Fibroblast of peridontal ligament (primary cell): ENCODE results near the gene KRT39.

Source experiments
- DNase-seq: peaks from one replicate; pipeline ENCODE4 v3.0.0-alpha.2; 2010; ENCODE audit errors: extremely low read depth

Gene KRT39

GRCh38 chr17:40980596-40980995 is 13.8 kb upstream of the KRT39 start:
- no peak for DNase-seq

DNA sequence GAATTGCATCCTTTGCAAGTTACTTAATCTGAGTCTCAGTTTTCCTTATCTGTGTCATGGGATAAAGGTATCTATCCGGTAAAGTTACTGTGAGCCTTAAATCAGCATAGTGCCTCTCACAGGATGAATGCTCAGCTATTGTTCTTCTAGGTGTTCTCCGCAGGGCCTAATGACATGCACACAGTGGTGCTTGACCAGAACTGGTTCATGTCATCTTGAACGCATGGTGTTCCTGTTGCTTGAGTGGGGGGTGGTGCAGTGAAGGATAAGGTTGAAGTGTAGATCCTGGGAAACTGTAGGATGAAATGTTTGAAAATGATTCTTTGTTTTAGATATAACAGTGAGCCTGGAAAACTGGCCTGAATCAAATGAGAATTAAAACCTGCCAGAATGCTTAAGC is 13.4 kb upstream of the KRT39 start:
- no peak for DNase-seq

DNA sequence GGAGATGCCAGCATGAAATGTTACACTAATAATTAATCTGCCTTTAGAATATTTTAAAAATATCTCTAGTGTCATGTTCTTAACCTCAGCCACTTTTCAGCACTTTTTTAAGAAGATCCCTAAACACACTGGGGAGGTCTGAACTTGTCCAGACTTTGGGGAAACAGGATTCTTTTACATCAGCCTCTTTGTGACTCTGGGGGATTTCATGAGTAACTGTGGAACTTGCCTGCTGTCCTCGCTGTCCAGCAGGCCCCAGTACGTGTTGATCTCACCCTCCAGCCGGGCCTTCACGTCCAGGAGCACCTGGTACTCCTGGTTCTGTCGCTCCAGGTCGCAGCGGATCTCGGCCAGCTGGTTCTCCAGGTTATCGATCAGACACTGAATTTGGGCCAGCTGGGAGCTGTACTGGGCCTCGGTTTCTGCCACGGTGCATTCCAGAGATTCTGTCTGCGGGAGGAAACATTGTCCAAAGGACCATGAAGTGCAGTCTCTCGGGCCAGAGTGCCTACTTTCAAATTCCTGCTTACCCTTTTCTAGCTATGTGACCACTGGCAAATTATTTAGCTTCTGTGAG is 11.9 kb upstream of the KRT39 start:
- DNase-seq: no peak

- no peak for DNase-seq
Observed at GRCh38 chr17:40975516-40975915, 8.8 kb upstream of the KRT39 start.

GRCh38 chr17:40974366-40974765 is 7.6 kb upstream of the KRT39 start:
- DNase-seq: no peak

DNA sequence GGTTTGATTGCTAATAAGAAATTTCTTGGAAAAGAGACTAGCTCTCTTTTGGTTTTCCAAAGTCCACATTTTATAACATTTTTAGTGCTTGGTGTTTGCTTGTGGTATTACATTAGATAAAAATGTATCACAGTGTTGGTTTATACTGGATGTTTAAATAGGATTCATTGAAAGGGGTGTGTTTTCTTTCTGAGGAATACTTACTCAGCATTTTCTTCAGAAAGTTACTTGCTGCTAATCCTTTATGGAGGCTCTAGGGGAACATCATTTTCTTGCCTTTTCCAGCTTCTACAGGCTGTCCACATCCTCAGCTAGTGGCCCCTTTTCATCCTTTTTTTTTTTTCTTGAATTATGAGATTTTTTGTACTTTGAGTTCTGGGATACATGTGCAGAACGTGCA is 834 bp upstream of the KRT39 start:
- DNase-seq: no peak

GRCh38 chr17:40963838-40964237 is 2.9 kb downstream of the KRT39 start:
- no peak for DNase-seq

GRCh38 chr17:40962059-40962561 is 4.6 kb downstream of the KRT39 start:
- DNase-seq: no peak

DNA sequence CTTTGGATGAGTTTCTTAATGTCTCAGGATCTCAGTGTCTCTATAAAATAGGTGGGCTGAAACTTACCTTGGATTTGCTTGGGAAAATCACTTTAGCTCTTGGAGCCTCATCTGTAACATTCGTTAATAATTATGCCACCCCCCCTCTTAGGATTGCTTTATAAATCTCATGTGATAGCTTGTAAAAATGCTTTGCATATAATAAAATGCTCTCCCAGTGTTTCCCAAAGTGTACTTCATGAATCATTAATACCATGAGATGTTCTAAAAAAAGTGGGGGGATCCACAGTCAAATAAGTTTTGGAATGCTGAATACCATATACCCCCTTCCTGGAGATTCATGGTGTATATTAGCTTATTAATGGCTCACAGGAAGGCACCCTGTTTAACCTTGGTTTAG is 5.2 kb downstream of the KRT39 start:
- no peak for DNase-seq

GRCh38 chr17:40960144-40960543 is 6.6 kb downstream of the KRT39 start:
- DNase-seq: no peak

- DNase-seq: no peak
Observed at GRCh38 chr17:40958086-40958953, 8.4 kb downstream of the KRT39 start.

GRCh38 chr17:40956401-40957254 is 10.1 kb downstream of the KRT39 start:
- peak; percentile 98 for DNase-seq

DNA sequence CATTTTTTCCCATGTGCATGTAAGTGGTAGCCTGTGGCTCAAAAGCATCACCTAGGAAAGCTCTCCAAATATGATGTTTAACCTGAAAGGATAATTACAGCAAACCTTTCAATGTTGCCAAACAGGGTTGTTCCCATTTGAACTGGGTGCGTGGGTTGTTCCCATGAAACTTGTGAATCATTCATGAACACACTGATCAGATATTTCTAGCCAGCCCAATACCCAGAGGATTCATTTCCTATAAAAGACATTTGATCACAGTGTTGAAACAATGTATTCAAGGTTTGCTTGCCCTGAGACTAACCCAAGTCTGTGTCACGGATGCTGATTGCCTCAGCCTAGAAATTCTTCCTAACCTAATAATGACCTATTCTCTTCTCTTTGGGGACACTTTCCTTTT is 12.9 kb downstream of the KRT39 start:
- DNase-seq: peak; percentile 94

DNA sequence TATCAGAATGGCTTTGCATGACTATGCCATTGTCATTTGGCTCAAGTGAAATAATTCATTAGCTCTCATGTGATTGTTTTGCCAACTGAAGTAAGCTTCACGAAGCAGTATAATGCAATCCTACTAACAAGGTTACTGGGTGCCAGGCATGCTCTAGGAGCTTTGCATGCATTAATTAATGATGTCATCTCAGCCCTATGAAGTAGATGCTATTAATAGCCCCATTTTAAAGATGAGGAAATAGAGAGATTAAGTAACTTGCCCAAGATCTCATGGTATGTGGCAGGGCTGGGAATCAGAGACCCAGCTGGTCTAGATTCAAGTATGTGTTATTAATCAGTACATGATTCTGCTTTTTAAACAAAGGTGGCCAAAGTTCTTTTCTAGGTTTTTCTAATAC is 14.1 kb downstream of the KRT39 start:
- DNase-seq: peak; percentile 95

GRCh38 chr17:40952154-40952553 is 14.6 kb downstream of the KRT39 start:
- no peak for DNase-seq

DNA sequence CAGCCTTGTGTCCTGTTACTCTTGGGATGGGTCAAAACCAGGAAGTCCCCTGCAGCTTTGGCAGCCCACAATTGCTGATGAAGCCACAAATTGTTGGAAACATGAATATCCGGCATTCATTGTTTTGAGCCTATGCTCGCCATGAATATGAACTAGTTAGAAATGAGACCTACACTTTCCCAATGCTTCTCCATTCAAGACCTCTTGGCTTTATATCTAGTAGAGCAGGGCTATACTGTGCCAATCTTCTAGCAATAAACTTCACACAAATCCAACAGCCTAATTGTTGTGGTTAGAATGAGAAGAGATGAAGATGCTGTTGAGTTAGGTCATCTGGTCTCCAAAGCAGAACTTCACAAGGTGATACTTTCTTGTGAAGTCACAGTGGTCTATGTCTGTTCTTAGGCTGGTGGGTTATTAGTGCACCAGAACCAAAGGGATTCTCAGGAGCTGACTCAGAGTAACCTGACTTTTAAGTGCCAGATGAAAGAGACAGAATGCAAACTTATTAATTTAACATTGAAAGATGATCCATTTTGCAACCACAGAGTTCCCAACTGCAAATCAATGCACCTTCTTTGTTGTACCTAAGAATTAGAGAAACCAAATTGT is 15.6 kb downstream of the KRT39 start:
- DNase-seq: no peak

DNA sequence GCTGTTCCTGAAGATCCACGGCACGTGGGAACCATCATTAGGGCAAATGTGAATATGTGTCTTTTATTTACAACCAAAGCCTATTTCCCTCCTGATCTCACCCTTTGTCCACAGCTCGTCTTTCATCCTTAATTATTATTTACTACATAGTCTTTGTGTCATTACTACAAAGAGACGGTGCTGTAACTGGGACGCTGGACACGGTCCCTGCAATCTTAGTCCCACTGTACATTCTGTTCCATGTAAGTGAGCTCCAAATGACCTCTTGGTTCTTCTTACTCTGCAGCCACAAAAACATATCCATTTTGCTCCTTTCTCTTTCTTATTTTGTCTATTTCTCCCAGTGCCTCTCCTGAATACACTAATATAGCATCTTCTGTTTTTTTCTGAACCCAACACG is 16.6 kb downstream of the KRT39 start:
- no peak for DNase-seq

GRCh38 chr17:40949418-40949817 is 17.3 kb downstream of the KRT39 start:
- no peak for DNase-seq

DNA sequence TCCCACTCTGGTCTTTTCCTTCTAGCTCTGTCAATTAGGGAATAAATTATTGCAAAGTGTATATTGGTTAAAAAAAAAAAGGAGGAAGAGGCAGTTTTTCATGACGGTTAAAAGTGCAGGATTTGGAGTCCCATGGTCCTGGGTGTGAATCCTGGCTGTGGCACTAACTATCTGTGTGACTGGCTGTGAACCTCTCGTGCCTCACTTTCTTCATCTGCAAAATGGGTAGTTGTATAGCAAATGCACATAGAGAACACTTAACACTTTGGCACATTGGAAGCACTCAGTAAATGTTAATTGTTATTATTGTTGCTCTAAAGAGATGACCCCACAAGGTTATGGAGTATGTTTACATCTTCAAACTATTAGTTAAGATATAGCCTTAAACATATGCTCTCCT is 18.8 kb downstream of the KRT39 start:
- DNase-seq: no peak

- no peak for DNase-seq
Observed at GRCh38 chr17:40945414-40945813, 21.3 kb downstream of the KRT39 start.

- no peak for DNase-seq
Observed at GRCh38 chr17:40944531-40944930, 22.2 kb downstream of the KRT39 start.

GRCh38 chr17:40942553-40942952 is 24.2 kb downstream of the KRT39 start:
- DNase-seq: no peak
